PC-3 (cell line): ENCODE measurements around the gene EDNRA.

Source experiments
- EZH2 ChIP-seq: fragments of 300-600 bp; sonication (generic); IDR thresholded peaks from one replicate; pipeline ENCODE4 v1.6.1; 2017; ENCODE audit warnings: antibody characterized with exemption, mild to moderate bottlenecking, low read length; ENCODE audit not compliant: unreplicated experiment
- EZH2phosphoT487 ChIP-seq: fragments of 300-600 bp; sonication (generic); IDR thresholded peaks from 2 replicates; pipeline ENCODE4 v1.6.1; 2018; ENCODE audit warnings: mild to moderate bottlenecking, antibody characterized with exemption, low read length, borderline replicate concordance
- TF ChIP-seq, protein P1 (sequence below): fragments of 300-600 bp; sonication (generic); conservative IDR thresholded peaks from 2 replicates; pipeline ENCODE4 v1.5.1; 2017; ENCODE audit warnings: antibody characterized with exemption, low read depth, mild to moderate bottlenecking, low read length

DNA sequence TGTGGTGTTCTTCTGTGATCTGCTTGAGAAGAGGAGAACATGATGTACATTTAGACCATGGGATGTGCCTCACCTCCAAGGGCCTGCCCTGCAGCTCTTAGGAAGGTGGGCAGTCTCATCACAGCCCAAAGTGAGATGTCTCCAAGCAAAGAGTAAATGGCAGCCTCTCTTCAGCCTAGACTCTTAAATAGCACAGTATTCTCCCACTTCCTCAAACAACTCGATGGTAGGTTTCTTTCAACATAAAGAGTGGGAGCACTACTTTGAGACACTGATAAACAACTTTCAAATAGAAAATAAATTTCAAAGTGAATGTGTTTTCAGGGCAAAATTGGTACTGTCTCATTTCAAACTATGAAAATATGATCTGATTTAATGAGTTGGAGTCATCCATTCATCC, 35.2 kb downstream of the EDNRA start:
- TF ChIP-seq EZH2phosphoT487 (no peak), EZH2 (no peak)
- TF ChIP-seq, protein P1, sequence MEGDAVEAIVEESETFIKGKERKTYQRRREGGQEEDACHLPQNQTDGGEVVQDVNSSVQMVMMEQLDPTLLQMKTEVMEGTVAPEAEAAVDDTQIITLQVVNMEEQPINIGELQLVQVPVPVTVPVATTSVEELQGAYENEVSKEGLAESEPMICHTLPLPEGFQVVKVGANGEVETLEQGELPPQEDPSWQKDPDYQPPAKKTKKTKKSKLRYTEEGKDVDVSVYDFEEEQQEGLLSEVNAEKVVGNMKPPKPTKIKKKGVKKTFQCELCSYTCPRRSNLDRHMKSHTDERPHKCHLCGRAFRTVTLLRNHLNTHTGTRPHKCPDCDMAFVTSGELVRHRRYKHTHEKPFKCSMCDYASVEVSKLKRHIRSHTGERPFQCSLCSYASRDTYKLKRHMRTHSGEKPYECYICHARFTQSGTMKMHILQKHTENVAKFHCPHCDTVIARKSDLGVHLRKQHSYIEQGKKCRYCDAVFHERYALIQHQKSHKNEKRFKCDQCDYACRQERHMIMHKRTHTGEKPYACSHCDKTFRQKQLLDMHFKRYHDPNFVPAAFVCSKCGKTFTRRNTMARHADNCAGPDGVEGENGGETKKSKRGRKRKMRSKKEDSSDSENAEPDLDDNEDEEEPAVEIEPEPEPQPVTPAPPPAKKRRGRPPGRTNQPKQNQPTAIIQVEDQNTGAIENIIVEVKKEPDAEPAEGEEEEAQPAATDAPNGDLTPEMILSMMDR, result no peak
